Loucy (cell line): ENCODE measurements around the gene IZUMO2.

Experiments
- H2AFZ ChIP-seq: fragments of 200-600 bp; sonication (generic); 2 replicates; pipeline ENCODE4 v1.6.0; 2016; ENCODE audit warnings: antibody characterized with exemption, mild to moderate bottlenecking, low read length, moderate library complexity
- H3F3A ChIP-seq: fragments of 200-600 bp; 2 replicates; pipeline ENCODE4 v1.6.0; 2016; ENCODE audit warnings: antibody characterized with exemption, low read depth, mild to moderate bottlenecking
- H3K27me3 ChIP-seq: fragments of 200-600 bp; sonication (generic); 2 replicates; pipeline ENCODE4 v1.6.1; 2014; ENCODE audit warnings: low read length, mild to moderate bottlenecking; ENCODE audit not compliant: insufficient read depth, poor library complexity, severe bottlenecking
- H3K36me3 ChIP-seq: fragments of 200-600 bp; sonication (generic); 2 replicates; pipeline ENCODE4 v1.6.1; 2016; ENCODE audit warnings: low read length; ENCODE audit not compliant: insufficient read depth
- H3K4me1 ChIP-seq: fragments of 200-600 bp; sonication (generic); 2 replicates; pipeline ENCODE4 v1.5.1; 2014; ENCODE audit warnings: low read length, mild to moderate bottlenecking; ENCODE audit not compliant: insufficient read depth, poor library complexity, severe bottlenecking
- H3K4me2 ChIP-seq: fragments of 200-600 bp; sonication (generic); 2 replicates; pipeline ENCODE4 v1.6.0; 2014; ENCODE audit warnings: antibody characterized with exemption, low read length, low read depth, mild to moderate bottlenecking; ENCODE audit not compliant: poor library complexity, severe bottlenecking
- H3K4me3 ChIP-seq: fragments of 200-600 bp; sonication (generic); 2 replicates; pipeline ENCODE4 v1.5.1; 2014; ENCODE audit warnings: low read length, mild to moderate bottlenecking, mixed read lengths; ENCODE audit not compliant: poor library complexity, severe bottlenecking
- H3K79me2 ChIP-seq: fragments of 200-600 bp; sonication (generic); 2 replicates; pipeline ENCODE4 v1.6.1; 2014; ENCODE audit warnings: low read length; ENCODE audit not compliant: insufficient read depth
- H3K9ac ChIP-seq: fragments of 200-600 bp; sonication (generic); 2 replicates; pipeline ENCODE4 v1.6.0; 2014; ENCODE audit warnings: mild to moderate bottlenecking, low read depth, low read length, moderate library complexity; ENCODE audit not compliant: poor library complexity, severe bottlenecking
- H3K9me2 ChIP-seq: fragments of 200-600 bp; sonication (generic); replicated peaks from 2 replicates; pipeline ENCODE4 v1.6.1; 2016; ENCODE audit warnings: low read depth, low read length, mixed read lengths
- H3K9me3 ChIP-seq: fragments of 200-600 bp; sonication (generic); 2 replicates; pipeline ENCODE4 v1.6.1; 2014; ENCODE audit warnings: mild to moderate bottlenecking, antibody characterized with exemption, low read length, low read depth; ENCODE audit not compliant: insufficient read depth
- H4K20me1 ChIP-seq: fragments of 200-600 bp; sonication (generic); 2 replicates; pipeline ENCODE4 v1.6.0; 2014; ENCODE audit warnings: antibody characterized with exemption, low read length, mild to moderate bottlenecking; ENCODE audit not compliant: insufficient read depth, poor library complexity, severe bottlenecking
- CTCF ChIP-seq: fragments of 200-600 bp; sonication (generic); conservative IDR thresholded peaks from 2 replicates; pipeline ENCODE4 v1.5.1; 2014; ENCODE audit warnings: mild to moderate bottlenecking, antibody characterized with exemption, low read length
- EZH2phosphoT487 ChIP-seq: fragments of 200-600 bp; IDR thresholded peaks from 2 replicates; pipeline ENCODE4 v1.6.1; 2018; ENCODE audit warnings: antibody characterized with exemption, mild to moderate bottlenecking, moderate library complexity, borderline replicate concordance

The IZUMO2 gene

DNA sequence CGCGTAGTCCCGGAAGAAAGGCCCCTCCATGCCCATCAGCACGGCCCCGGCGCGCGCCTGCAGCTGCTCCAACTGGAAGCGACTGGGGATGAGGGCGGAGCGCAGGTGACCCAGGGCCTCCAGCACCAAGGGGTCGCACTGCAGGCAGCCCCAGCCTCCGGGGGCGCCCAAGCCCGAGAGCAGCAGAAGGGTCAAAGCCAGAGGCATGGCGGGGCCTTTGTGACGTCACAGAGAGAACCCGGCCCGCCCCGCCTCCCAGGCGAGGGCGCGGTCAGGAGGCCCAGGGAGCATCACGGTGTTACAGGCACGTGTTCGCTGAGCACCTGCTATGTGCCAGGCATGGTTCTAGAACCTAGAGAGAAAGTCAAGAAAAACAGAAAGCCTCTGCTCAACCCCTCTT, at the start of gene IZUMO2:
IZUMO2 (minus strand) TSS at position 294 of the 400 bp plus-strand sequence; CDS start at position 207, 87 bp downstream.
- Histone ChIP-seq H3K4me2 (no peak within 1 kb of the TSS), H3K9ac (no peak within 1 kb of the TSS), H4K20me1 (no peaks in the 10 kb centered on the region), H2AFZ (no peak within 1 kb of the TSS), H3K79me2 (no peaks in the 10 kb centered on the region), H3F3A (no peaks in the 10 kb centered on the region), H3K4me1 (no peaks in the 10 kb centered on the region), H3K4me3 (no peak within 1 kb of the TSS), H3K9me2 (no peaks in the 10 kb centered on the region), H3K36me3 (no peaks in the 10 kb centered on the region), H3K9me3 (no peaks in the 10 kb centered on the region), H3K27me3 (no peaks in the 10 kb centered on the region)
- no peak for TF ChIP-seq EZH2phosphoT487
- no peak for TF ChIP-seq CTCF

- no peak overlapping the region for H3K4me3 ChIP-seq
- no peaks in the 10 kb centered on the region for H3K27me3 ChIP-seq
- H3F3A ChIP-seq, result no peaks in the 10 kb centered on the region
- no peaks in the 10 kb centered on the region; the same call in 1 of the 2 replicates for H3K9me3 ChIP-seq
- no peaks in the 10 kb centered on the region for H4K20me1 ChIP-seq
- H3K4me2 ChIP-seq, result no peak overlapping the region
- H3K79me2 ChIP-seq, result no peaks in the 10 kb centered on the region
- H2AFZ ChIP-seq, result no peak overlapping the region
- H3K4me1 ChIP-seq, result no peaks in the 10 kb centered on the region
- no peak for TF ChIP-seq EZH2phosphoT487
- TF ChIP-seq CTCF, result no peak
- no peak overlapping the region for H3K9ac ChIP-seq
- no peaks in the 10 kb centered on the region for H3K9me2 ChIP-seq
- H3K36me3 ChIP-seq, result no peaks in the 10 kb centered on the region
Measured at GRCh38 chr19:50210425-50210824, 47.3 kb upstream of the IZUMO2 start.

GRCh38 chr19:50209131-50209530, 46.0 kb upstream of the IZUMO2 start:
- TF ChIP-seq EZH2phosphoT487 (no peak), CTCF (no peak)
- H3K9me3 ChIP-seq, result no peaks in the 10 kb centered on the region; the same call in 1 of the 2 replicates
- H3K4me2 ChIP-seq, result no peak overlapping the region
- no peaks in the 10 kb centered on the region for H3K27me3 ChIP-seq
- H4K20me1 ChIP-seq, result no peaks in the 10 kb centered on the region
- no peaks in the 10 kb centered on the region for H3K4me1 ChIP-seq
- H3K4me3 ChIP-seq, result no peak overlapping the region
- H3K36me3 ChIP-seq, result no peaks in the 10 kb centered on the region
- no peaks in the 10 kb centered on the region for H3F3A ChIP-seq
- H3K9me2 ChIP-seq, result no peaks in the 10 kb centered on the region
- H3K9ac ChIP-seq, result no peak overlapping the region
- H3K79me2 ChIP-seq, result no peaks in the 10 kb centered on the region
- H2AFZ ChIP-seq, result no peak overlapping the region
